H1 (cell line): ENCODE results near the gene KATNAL2. TPM values are rescaled to one million over a fixed set of nuclear protein-coding genes. Genes with fewer than 3 reads are reported as not detected.

Source experiments
- CTCF ChIA-PET: fragments of 300-600 bp; sonication (Branson Sonifier 250); formaldehyde crosslinking; loops from one replicate; lab custom pipeline; 2021; ENCODE audit not compliant: partially characterized antibody; lab: Charles Lee
- POLR2A ChIA-PET: fragments of 300-600 bp; sonication (Branson Sonifier 250); formaldehyde crosslinking; loops from one replicate; lab custom pipeline; 2021; ENCODE audit warnings: inconsistent platforms; ENCODE audit not compliant: partially characterized antibody; lab: Charles Lee
- DNase-seq, 2 experiments: peaks; one replicate each; pipeline versions ENCODE4 v3.0.0 to v3.0.0-alpha.2; 2010 to 2022; ENCODE audit warnings: low spot score in 2 of 2, low read depth in 1 of 2, mixed read lengths in 1 of 2
- FAIRE-seq: peaks from 2 replicates; lab custom pipeline; 2011; peaks lifted over from hg19 to GRCh38; lab: Jason Lieb, UNC
- H2AFZ ChIP-seq: 2 replicates; pipeline ENCODE4 v1.8.1; 2012; ENCODE audit warnings: low read length, inconsistent platforms
- H2AK5ac ChIP-seq: 2 replicates; pipeline ENCODE4 v1.6.1; 2013; ENCODE audit warnings: low read depth, low read length
- H2BK120ac ChIP-seq: replicated peaks from 2 replicates; pipeline ENCODE3; 2013; ENCODE audit warnings: low read depth, low read length, inconsistent platforms
- H2BK12ac ChIP-seq: 2 replicates; pipeline ENCODE4 v1.6.1; 2013; ENCODE audit warnings: low read depth, low read length
- H2BK15ac ChIP-seq: 2 replicates; pipeline ENCODE4 v1.6.1; 2013; ENCODE audit warnings: low read length
- H2BK20ac ChIP-seq: 2 replicates; pipeline ENCODE4 v1.6.1; 2013; ENCODE audit warnings: low read length
- H2BK5ac ChIP-seq: 2 replicates; pipeline ENCODE4 v1.6.1; 2013; ENCODE audit warnings: low read depth, low read length
- H3K14ac ChIP-seq: 2 replicates; pipeline ENCODE4 v1.6.1; 2013; ENCODE audit warnings: inconsistent platforms; ENCODE audit not compliant: insufficient read length
- H3K18ac ChIP-seq: 2 replicates; pipeline ENCODE4 v1.6.1; 2013; ENCODE audit warnings: low read length; ENCODE audit errors: extremely low read depth
- H3K23ac ChIP-seq: 2 replicates; pipeline ENCODE4 v1.6.1; 2013; ENCODE audit warnings: inconsistent platforms; ENCODE audit not compliant: insufficient read length
- H3K23me2 ChIP-seq: 2 replicates; pipeline ENCODE4 v1.6.1; 2013; ENCODE audit warnings: low read depth, low read length
- H3K27ac ChIP-seq: 2 replicates; pipeline ENCODE4 v1.6.1; 2011; ENCODE audit warnings: low read depth, low read length, inconsistent platforms
- H3K27me3 ChIP-seq, 4 experiments: replicated peaks in 1 of 4; 1 replicate in 1 of 4; 2 replicates in 3 of 4; pipeline versions ENCODE4 v1.6.1 to v1.8.1; 2011 to 2013; ENCODE audit warnings: low read length in 3 of 4, mild to moderate bottlenecking in 3 of 4, inconsistent platforms in 2 of 4, mixed read lengths in 2 of 4, moderate library complexity in 1 of 4; ENCODE audit not compliant: control insufficient read depth in 3 of 4, insufficient read depth in 3 of 4; ENCODE audit errors: extremely low read depth in 1 of 4
- H3K36me3 ChIP-seq, 4 experiments: 2 replicates each; pipeline versions ENCODE4 v1.6.1 to v1.8.1; 2011 to 2013; ENCODE audit warnings: mild to moderate bottlenecking in 4 of 4, low read length in 3 of 4, moderate library complexity in 2 of 4, control low read depth in 1 of 4, inconsistent platforms in 1 of 4; ENCODE audit not compliant: insufficient read depth in 4 of 4, control insufficient read depth in 2 of 4
- H3K4ac ChIP-seq: replicated peaks from 2 replicates; pipeline ENCODE3; 2013; ENCODE audit warnings: low read length, low read depth, mixed read lengths, inconsistent platforms; ENCODE audit not compliant: insufficient read length
- H3K4me1 ChIP-seq, 4 experiments: replicated peaks in 1 of 4; 1 replicate in 1 of 4; 2 replicates in 3 of 4; pipeline versions ENCODE4 v1.6.1 to v1.8.1; 2011 to 2013; ENCODE audit warnings: low read length in 3 of 4, inconsistent platforms in 2 of 4, mixed read lengths in 1 of 4; ENCODE audit not compliant: insufficient read depth in 4 of 4, control insufficient read depth in 3 of 4
- H3K4me2 ChIP-seq, 2 experiments: 2 replicates each; pipeline versions ENCODE4 v1.6.1 to v1.8.1; 2011 to 2013; ENCODE audit warnings: low read depth in 2 of 2, low read length in 2 of 2, control low read depth in 1 of 2, inconsistent platforms in 1 of 2, mild to moderate bottlenecking in 1 of 2; ENCODE audit not compliant: insufficient read depth in 1 of 2
- H3K4me3 ChIP-seq, 4 experiments: fragments of 200-600, 300-600 bp in 1 of 4; sonication (generic), shearing (Covaris generic), sonication (Bioruptor Twin) in 1 of 4; 2 replicates each; pipeline versions ENCODE4 v1.5.1 to v1.8.1; 2011 to 2016; ENCODE audit warnings: low read length in 4 of 4, low read depth in 3 of 4, control low read depth in 2 of 4, inconsistent platforms in 2 of 4, mild to moderate bottlenecking in 2 of 4, mixed read lengths in 1 of 4, moderate library complexity in 1 of 4; ENCODE audit not compliant: insufficient read depth in 2 of 4; ENCODE audit errors: extremely low read depth in 1 of 4
- H3K56ac ChIP-seq: replicated peaks from 2 replicates; pipeline ENCODE3; 2013; ENCODE audit warnings: low read depth, mild to moderate bottlenecking, mixed read lengths, low read length, inconsistent platforms; ENCODE audit not compliant: insufficient read length
- H3K79me1 ChIP-seq: 2 replicates; pipeline ENCODE4 v1.6.1; 2013; ENCODE audit warnings: low read depth, low read length, control low read depth
- H3K79me2 ChIP-seq, 2 experiments: 2 replicates each; pipeline versions ENCODE4 v1.6.1 to v1.8.1; 2012 to 2013; ENCODE audit warnings: low read length in 2 of 2, mild to moderate bottlenecking in 2 of 2, inconsistent platforms in 1 of 2; ENCODE audit not compliant: insufficient read depth in 2 of 2, control insufficient read depth in 1 of 2
- H3K9ac ChIP-seq, 4 experiments: replicated peaks in 1 of 4; 1 replicate in 1 of 4; 2 replicates in 3 of 4; pipeline versions ENCODE4 v1.6.1 to v1.8.1; 2011 to 2013; ENCODE audit warnings: low read depth in 3 of 4, low read length in 3 of 4, control low read depth in 2 of 4, mild to moderate bottlenecking in 2 of 4, moderate library complexity in 2 of 4, inconsistent platforms in 1 of 4; ENCODE audit errors: extremely low read depth in 1 of 4
- H3K9me3 ChIP-seq, 2 experiments: 2 replicates each; pipeline versions ENCODE4 v1.6.1 to v1.8.1; 2012 to 2013; ENCODE audit warnings: mild to moderate bottlenecking in 2 of 2, moderate library complexity in 2 of 2, control low read depth in 1 of 2, inconsistent platforms in 1 of 2, low read depth in 1 of 2, low read length in 1 of 2, mixed read lengths in 1 of 2; ENCODE audit not compliant: insufficient read depth in 2 of 2
- H4K20me1 ChIP-seq, 2 experiments: replicated peaks in 1 of 2; 2 replicates each; pipeline versions ENCODE3 to v1.8.1; 2011 to 2013; ENCODE audit warnings: inconsistent platforms in 2 of 2, low read length in 2 of 2, mild to moderate bottlenecking in 1 of 2; ENCODE audit not compliant: insufficient read depth in 2 of 2, control insufficient read depth in 1 of 2
- H4K5ac ChIP-seq: 2 replicates; pipeline ENCODE4 v1.6.1; 2013; ENCODE audit warnings: low read length, low read depth, mixed read lengths, inconsistent platforms; ENCODE audit not compliant: insufficient read length
- H4K8ac ChIP-seq: 2 replicates; pipeline ENCODE4 v1.8.0; 2013; ENCODE audit warnings: mild to moderate bottlenecking, moderate library complexity, low read length, inconsistent platforms; ENCODE audit not compliant: insufficient read depth; ENCODE audit errors: extremely low read depth
- H4K91ac ChIP-seq: replicated peaks from 2 replicates; pipeline ENCODE3; 2013; ENCODE audit warnings: low read length, mixed read lengths, inconsistent platforms; ENCODE audit not compliant: insufficient read length
- ATF3 ChIP-seq: IDR thresholded peaks from 2 replicates; pipeline ENCODE4 v1.6.1; 2011; ENCODE audit warnings: low read depth, mild to moderate bottlenecking, low read length; ENCODE audit not compliant: insufficient read depth
- CBX5 ChIP-seq: fragments of 300-800, 300-1000 bp; sonication (generic); IDR thresholded peaks from 2 replicates; pipeline ENCODE4 v1.7.1; 2016; ENCODE audit warnings: antibody characterized with exemption, low read length, low read depth
- CHD2 ChIP-seq: IDR thresholded peaks from 2 replicates; pipeline ENCODE4 v1.6.1; 2012; ENCODE audit warnings: low read length, improper control_type of control experiment
- EZH2 ChIP-seq: fragments of 200-600 bp; sonication (generic); IDR thresholded peaks from 2 replicates; pipeline ENCODE4 v1.7.1; 2012; ENCODE audit warnings: low read depth, mild to moderate bottlenecking, moderate library complexity, low read length, inconsistent platforms; ENCODE audit not compliant: severe bottlenecking
- GTF2F1 ChIP-seq: IDR thresholded peaks from 2 replicates; pipeline ENCODE4 v1.6.1; 2012; ENCODE audit warnings: low read depth, low read length, improper control_type of control experiment, borderline replicate concordance
- JUN ChIP-seq: IDR thresholded peaks from 2 replicates; pipeline ENCODE4 v1.6.1; 2011; ENCODE audit warnings: low read depth, mild to moderate bottlenecking, improper control_type of control experiment, low read length
- KDM1A ChIP-seq: fragments of 200-600, 300-600 bp; sonication (generic); IDR thresholded peaks from 2 replicates; pipeline ENCODE4 v1.7.1; 2016; ENCODE audit warnings: mild to moderate bottlenecking, low read length, borderline replicate concordance
- SIRT6 ChIP-seq: IDR thresholded peaks from one replicate; pipeline ENCODE4 v1.7.1; 2012; ENCODE audit warnings: low read length, inconsistent platforms
- SP4 ChIP-seq: IDR thresholded peaks from 2 replicates; pipeline ENCODE4 v1.6.1; 2012; ENCODE audit warnings: low read length, inconsistent platforms
- TAF7 ChIP-seq: optimal IDR thresholded peaks from 2 replicates; pipeline ENCODE3; 2011; ENCODE audit warnings: low read depth, mild to moderate bottlenecking, inconsistent platforms, low read length, moderate library complexity, borderline replicate concordance
- TBP ChIP-seq: IDR thresholded peaks from 2 replicates; pipeline ENCODE4 v1.6.1; 2011; ENCODE audit warnings: low read depth, low read length, improper control_type of control experiment
- WGBS, 2 experiments: shearing (Covaris generic) in 1 of 2; methylation state at CpG; one replicate each; pipeline versions ENCODE4 v1.1.6 to v1.1.7; 2013 to 2015; ENCODE audit warnings: low lambda C conversion rate in 2 of 2, mixed read lengths in 2 of 2, inconsistent platforms in 1 of 2, low coverage in 1 of 2, missing lambda C conversion rate in 1 of 2; ENCODE audit not compliant: insufficient replicate concordance in 2 of 2, insufficient coverage in 1 of 2, insufficient read length in 1 of 2; ENCODE audit errors: extremely low coverage in 1 of 2, missing lambda C conversion rate in 1 of 2; 5-methylcytosine and 5-hydroxymethylcytosine counted together
- polyA plus RNA-seq, 7 experiments: library from polyadenylated mRNA; depleted of rRNA in 3 of 7; stranded (reverse) in 5 of 7; unstranded in 2 of 7; fragments of >200 nt in 5 of 7; fragments of 200-250 nt in 2 of 7; gene quantifications; 1 replicate in 5 of 7; 2 replicates in 1 of 7; 4 replicates in 1 of 7; pipeline versions ENCODE4 v1.2.1 to v1.2.3, GENCODE V29; 2011 to 2013; ENCODE audit warnings: missing spikeins in 2 of 7, mixed read lengths in 2 of 7
- total RNA-seq: library from RNA; stranded (reverse); fragmentation: NEBNext Ultra II Directional; extraction: Animal tissue kit (Norgen Biotek cat#: 25700); gene quantifications from 2 replicates; pipeline ENCODE4 v1.2.1, GENCODE V29; 2021

The KATNAL2 gene
- total and polyA plus RNA-seq, 2 of the 8 experiments (the other 6 are each of a cell fraction or from before 2014, with no cell fraction given): 10.0 to 15.2 TPM

- Histone ChIP-seq H2BK120ac (no peak overlapping the region), H3K23ac (no peak overlapping the region), H3K9ac (no peak overlapping the region), H2BK12ac (no peak overlapping the region), H2AK5ac (no peak overlapping the region), H3K56ac (no peak overlapping the region), H3K27me3 (no peaks in the 10 kb centered on the region), H2BK20ac (no peak overlapping the region), H3K23me2 (no peaks in the 10 kb centered on the region; the same call in 1 of the 2 replicates), H3K79me1 (no peaks in the 10 kb centered on the region; the same call in 1 of the 2 replicates), H3K4me1 (peaks cover 4 to 17% (median 8%) of the 10 kb centered on the region in 4 experiments), H4K8ac (no peak overlapping the region), H3K4me2 (no peak overlapping the region; a peak in 1 of 4 replicates), H3K4ac (no peak overlapping the region), H2BK5ac (no peak overlapping the region), H3K27ac (no peak overlapping the region), H3K36me3 (peaks cover 0 to 28% (median 7%) of the 10 kb centered on the region in 4 experiments; a peak in 5 of 8 replicates), H3K14ac (no peak overlapping the region), H3K79me2 (no peaks in the 10 kb centered on the region), H4K91ac (no peak overlapping the region), H4K5ac (no peak overlapping the region), H3K18ac (no peak overlapping the region), H4K20me1 (peaks cover 0 to 3% of the 10 kb centered on the region in 2 experiments), H3K9me3 (no peaks in the 10 kb centered on the region), H2BK15ac (no peak overlapping the region), H2AFZ (no peak overlapping the region), H3K4me3 (no peak overlapping the region)
- ChIA-PET POLR2A (no interaction called here), CTCF (interaction anchor here (0.6 to 4.1 kb wide), 2 partner anchors 89 to 344 kb away, joined by 3 to 27 read pairs; no protein-coding TSS in a partner anchor)
- no peak for DNase-seq
- WGBS, 2 experiments: 88% methylated on average over 2 of the region's 2 CpGs; no CpG with 5 or more reads in 1 of the 2 experiments
- no peak for FAIRE-seq
- TF ChIP-seq CHD2 (no peak), TBP (no peak), CBX5 (no peak), TAF7 (no peak), JUN (no peak), SIRT6 (no peak), GTF2F1 (no peak), SP4 (no peak), ATF3 (no peak), EZH2 (no peak), KDM1A (no peak)
Measured at GRCh38 chr18:47115205-47115604, 197.8 kb downstream of the KATNAL2 start.
